Karpas-422 (cell line): ENCODE results near the gene SLC24A3. TPM values are rescaled to one million over a fixed set of nuclear protein-coding genes. Genes with fewer than 3 reads are reported as not detected.
A peak's percentile ranks its signal among the peaks of the same experiment; 100 is the strongest.

ENCODE experiments used
- DNase-seq: peaks from one replicate; pipeline ENCODE4 v3.0.0-alpha.2; 2015
- H2AFZ ChIP-seq: fragments of 200-600 bp; sonication (generic); 2 replicates; pipeline ENCODE4 v1.6.1; 2014; ENCODE audit warnings: antibody characterized with exemption, low read length, mixed read lengths
- H3K27ac ChIP-seq: fragments of 200-600 bp; sonication (generic); 2 replicates; pipeline ENCODE4 v1.5.1; 2014; ENCODE audit warnings: mild to moderate bottlenecking, low read length, moderate library complexity
- H3K27me3 ChIP-seq: fragments of 200-600 bp; sonication (generic); 2 replicates; pipeline ENCODE4 v1.6.1; 2014; ENCODE audit warnings: low read length, mixed read lengths
- H3K36me3 ChIP-seq: fragments of 200-600 bp; sonication (generic); 2 replicates; pipeline ENCODE4 v1.6.1; 2014; ENCODE audit warnings: low read length, mixed read lengths; ENCODE audit not compliant: insufficient read depth
- H3K4me1 ChIP-seq: fragments of 200-600 bp; sonication (generic); 2 replicates; pipeline ENCODE4 v1.6.1; 2014; ENCODE audit warnings: mild to moderate bottlenecking, low read length, mixed read lengths
- H3K4me2 ChIP-seq: fragments of 200-600 bp; sonication (generic); 2 replicates; pipeline ENCODE4 v1.6.1; 2014; ENCODE audit warnings: low read length, low read depth, mild to moderate bottlenecking; ENCODE audit not compliant: poor library complexity, severe bottlenecking
- H3K4me3 ChIP-seq: fragments of 200-600 bp; sonication (generic); 2 replicates; pipeline ENCODE4 v1.5.1; 2014; ENCODE audit warnings: mild to moderate bottlenecking, antibody characterized with exemption, low read length, mixed read lengths
- H3K79me2 ChIP-seq: fragments of 200-600 bp; sonication (generic); 2 replicates; pipeline ENCODE4 v1.6.1; 2014; ENCODE audit warnings: mild to moderate bottlenecking, low read length, mixed read lengths
- H3K9ac ChIP-seq: fragments of 200-600 bp; sonication (generic); 2 replicates; pipeline ENCODE4 v1.6.0; 2014; ENCODE audit warnings: low read length
- H3K9me2 ChIP-seq: fragments of 200-600 bp; sonication (generic), shearing (Covaris generic); replicated peaks from 2 replicates; pipeline ENCODE4 v1.6.0; 2014; ENCODE audit warnings: mild to moderate bottlenecking, low read length, moderate library complexity; ENCODE audit not compliant: insufficient read depth
- H3K9me3 ChIP-seq: fragments of 300-700, 200-600 bp; sonication (generic); 2 replicates; pipeline ENCODE4 v1.6.1; 2014; ENCODE audit warnings: low read length, mixed read lengths
- H4K20me1 ChIP-seq: fragments of 200-600 bp; sonication (generic); 2 replicates; pipeline ENCODE4 v1.6.1; 2014; ENCODE audit warnings: mild to moderate bottlenecking, antibody characterized with exemption, low read length, low read depth; ENCODE audit not compliant: insufficient read depth
- total RNA-seq: library from RNA; depleted of rRNA; stranded (reverse); fragments of >200 nt; shearing (Covaris generic); gene quantifications from 2 replicates; pipeline ENCODE4 v1.2.3, GENCODE V29; 2014; ENCODE audit warnings: low replicate concordance

Gene SLC24A3
- total RNA-seq, 1 experiment from 2014 or later, result not detected

DNA sequence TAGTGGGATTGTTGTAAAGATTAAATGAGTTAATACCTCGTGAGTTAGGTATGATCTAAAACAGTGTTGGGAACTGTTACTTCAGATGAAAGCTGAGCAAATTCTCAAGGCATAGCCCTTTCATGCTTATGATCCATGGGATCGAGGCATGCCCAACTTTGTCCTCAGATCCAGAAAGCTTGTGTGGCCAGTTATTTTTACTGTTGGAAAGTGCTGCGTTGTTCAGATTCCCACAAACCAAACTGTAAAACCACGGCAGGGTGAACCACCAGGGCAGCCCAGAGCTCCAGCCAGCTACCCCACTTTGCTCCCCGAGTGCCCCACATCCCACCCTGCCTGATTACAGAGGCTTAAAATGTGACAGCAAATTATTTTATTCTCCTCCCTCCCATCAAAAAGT, 406.3 kb downstream of the SLC24A3 start:
- Histone ChIP-seq H2AFZ (no peak overlapping the region), H4K20me1 (no peaks in the 10 kb centered on the region), H3K36me3 (no peaks in the 10 kb centered on the region), H3K9ac (no peak overlapping the region), H3K4me2 (no peak overlapping the region), H3K27ac (no peak overlapping the region), H3K9me3 (no peaks in the 10 kb centered on the region), H3K27me3 (no peaks in the 10 kb centered on the region), H3K79me2 (no peaks in the 10 kb centered on the region), H3K9me2 (no peaks in the 10 kb centered on the region), H3K4me3 (no peak overlapping the region), H3K4me1 (no peaks in the 10 kb centered on the region)
- no peak for DNase-seq

GRCh38 chr20:19619904-19620430, 407.5 kb downstream of the SLC24A3 start:
- no peak overlapping the region for H3K9ac ChIP-seq
- H3K36me3 ChIP-seq, result no peaks in the 10 kb centered on the region
- no peaks in the 10 kb centered on the region for H3K9me3 ChIP-seq
- no peaks in the 10 kb centered on the region for H3K9me2 ChIP-seq
- no peaks in the 10 kb centered on the region for H3K79me2 ChIP-seq
- no peaks in the 10 kb centered on the region for H3K27me3 ChIP-seq
- no peak overlapping the region for H3K27ac ChIP-seq
- no peak overlapping the region for H3K4me2 ChIP-seq
- H3K4me1 ChIP-seq, result no peaks in the 10 kb centered on the region
- no peaks in the 10 kb centered on the region for H4K20me1 ChIP-seq
- H3K4me3 ChIP-seq, result no peak overlapping the region
- H2AFZ ChIP-seq, result no peak overlapping the region
- no peak for DNase-seq

DNA sequence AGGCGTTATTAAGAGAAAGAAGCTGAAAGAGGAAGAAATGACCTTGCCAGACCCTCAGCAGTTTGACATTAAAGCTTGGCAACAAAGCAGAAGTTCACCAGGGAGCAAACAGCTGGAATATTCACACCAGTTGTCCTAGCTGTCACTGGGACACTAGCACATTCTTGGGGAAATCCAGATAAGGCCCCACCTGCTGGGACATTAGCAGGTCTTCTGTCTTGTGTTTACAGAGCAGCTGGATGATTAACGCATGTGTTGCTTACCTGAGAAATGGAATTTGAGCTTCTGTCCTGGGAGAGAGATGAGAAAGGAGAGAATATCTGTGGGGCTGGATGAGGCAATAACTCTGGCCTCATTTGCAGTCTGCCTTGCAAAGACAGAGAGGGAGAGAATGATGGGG, 408.0 kb downstream of the SLC24A3 start:
- Histone ChIP-seq H3K4me2 (no peak overlapping the region), H3K9ac (no peak overlapping the region), H3K9me3 (no peaks in the 10 kb centered on the region), H3K79me2 (no peaks in the 10 kb centered on the region), H4K20me1 (no peaks in the 10 kb centered on the region), H3K4me3 (no peak overlapping the region), H3K27ac (no peak overlapping the region), H3K27me3 (no peaks in the 10 kb centered on the region), H2AFZ (no peak overlapping the region), H3K9me2 (no peaks in the 10 kb centered on the region), H3K36me3 (no peaks in the 10 kb centered on the region), H3K4me1 (no peaks in the 10 kb centered on the region)
- DNase-seq, result no peak

- H3K4me2 ChIP-seq, result no peak overlapping the region
- H3K36me3 ChIP-seq, result no peaks in the 10 kb centered on the region
- no peaks in the 10 kb centered on the region for H3K27me3 ChIP-seq
- no peaks in the 10 kb centered on the region for H3K79me2 ChIP-seq
- no peak overlapping the region for H2AFZ ChIP-seq
- H3K9me2 ChIP-seq, result no peaks in the 10 kb centered on the region
- no peak overlapping the region for H3K27ac ChIP-seq
- no peak overlapping the region for H3K4me3 ChIP-seq
- H3K4me1 ChIP-seq, result no peaks in the 10 kb centered on the region
- H3K9me3 ChIP-seq, result no peaks in the 10 kb centered on the region
- DNase-seq, result peak; percentile 45
- no peak overlapping the region for H3K9ac ChIP-seq
- no peaks in the 10 kb centered on the region for H4K20me1 ChIP-seq
Measured at GRCh38 chr20:19621072-19621471, 408.6 kb downstream of the SLC24A3 start.

DNA sequence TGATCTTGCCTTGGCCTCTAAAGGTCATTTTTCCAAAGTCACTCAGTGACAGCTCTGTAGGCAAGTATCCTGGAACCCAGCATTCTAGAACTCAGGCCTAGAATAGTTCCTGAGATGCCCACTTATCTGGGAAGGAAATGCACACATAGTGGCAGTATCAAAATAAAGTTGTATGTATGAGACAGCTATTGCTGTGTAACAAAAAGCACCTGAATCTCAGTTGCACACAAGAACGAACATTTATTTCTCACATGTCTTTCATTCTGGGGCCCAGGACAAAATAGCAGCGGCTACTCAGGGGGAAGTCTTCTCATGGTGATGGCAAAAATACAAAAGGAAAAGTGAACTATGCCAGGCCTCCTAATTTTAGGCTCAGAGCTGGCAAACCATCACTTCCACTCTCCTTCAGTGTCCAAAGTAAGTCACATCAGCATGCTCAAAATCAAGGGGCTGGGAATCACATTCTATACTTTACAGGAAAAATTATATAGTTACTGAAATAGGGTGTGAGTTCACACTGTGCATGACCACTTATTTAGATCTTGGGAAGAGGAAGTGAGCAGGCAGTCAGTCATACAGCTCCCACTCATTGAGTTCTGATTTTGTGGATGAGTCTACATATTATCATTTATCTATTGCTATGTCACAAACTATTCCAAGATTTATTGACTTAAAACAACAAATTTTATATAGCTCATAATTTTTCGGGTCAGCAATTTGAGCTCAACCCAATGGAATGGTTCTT, 412.0 kb downstream of the SLC24A3 start:
- H2AFZ ChIP-seq, result no peak overlapping the region
- no peaks in the 10 kb centered on the region for H3K79me2 ChIP-seq
- no peak overlapping the region for H3K4me3 ChIP-seq
- no peak overlapping the region for H3K4me2 ChIP-seq
- no peak for DNase-seq
- no peaks in the 10 kb centered on the region for H4K20me1 ChIP-seq
- H3K36me3 ChIP-seq, result no peaks in the 10 kb centered on the region
- H3K4me1 ChIP-seq, result no peaks in the 10 kb centered on the region
- H3K9ac ChIP-seq, result no peak overlapping the region
- H3K27ac ChIP-seq, result no peak overlapping the region
- H3K9me2 ChIP-seq, result no peaks in the 10 kb centered on the region
- no peaks in the 10 kb centered on the region for H3K27me3 ChIP-seq
- no peaks in the 10 kb centered on the region for H3K9me3 ChIP-seq

- no peak overlapping the region for H3K4me2 ChIP-seq
- no peaks in the 10 kb centered on the region for H3K27me3 ChIP-seq
- no peaks in the 10 kb centered on the region for H3K36me3 ChIP-seq
- no peaks in the 10 kb centered on the region for H3K4me1 ChIP-seq
- no peak overlapping the region for H3K27ac ChIP-seq
- H3K4me3 ChIP-seq, result no peak overlapping the region
- H3K79me2 ChIP-seq, result no peaks in the 10 kb centered on the region
- DNase-seq, result no peak
- H3K9me2 ChIP-seq, result no peaks in the 10 kb centered on the region
- no peaks in the 10 kb centered on the region for H3K9me3 ChIP-seq
- no peaks in the 10 kb centered on the region for H4K20me1 ChIP-seq
- H3K9ac ChIP-seq, result no peak overlapping the region
- H2AFZ ChIP-seq, result no peak overlapping the region
Measured at GRCh38 chr20:19625426-19625825, 413.0 kb downstream of the SLC24A3 start.

- Histone ChIP-seq H3K4me3 (no peak overlapping the region), H3K36me3 (no peaks in the 10 kb centered on the region), H3K9me3 (no peaks in the 10 kb centered on the region), H2AFZ (no peak overlapping the region), H3K79me2 (no peaks in the 10 kb centered on the region), H3K4me2 (no peak overlapping the region), H3K4me1 (no peaks in the 10 kb centered on the region), H3K9me2 (no peaks in the 10 kb centered on the region), H4K20me1 (no peaks in the 10 kb centered on the region), H3K27me3 (no peaks in the 10 kb centered on the region), H3K27ac (no peak overlapping the region), H3K9ac (no peak overlapping the region)
- DNase-seq, result no peak
Measured at GRCh38 chr20:19626896-19627295, 414.5 kb downstream of the SLC24A3 start.

- Histone ChIP-seq H3K4me3 (no peak overlapping the region), H3K27ac (no peak overlapping the region), H3K9me3 (no peaks in the 10 kb centered on the region), H2AFZ (no peak overlapping the region), H3K4me1 (no peaks in the 10 kb centered on the region), H4K20me1 (no peaks in the 10 kb centered on the region), H3K9ac (no peak overlapping the region), H3K27me3 (no peaks in the 10 kb centered on the region), H3K79me2 (no peaks in the 10 kb centered on the region), H3K4me2 (no peak overlapping the region), H3K9me2 (no peaks in the 10 kb centered on the region), H3K36me3 (no peaks in the 10 kb centered on the region)
- peak; percentile 92 for DNase-seq
Measured at GRCh38 chr20:19628570-19629134, 416.2 kb downstream of the SLC24A3 start.
